HG03469 (cell line): Measurements from ENCODE around the gene PKP1.

Source experiments
- ATAC-seq: cut with Tn5 transposase; IDR thresholded peaks from one replicate; pipeline ENCODE4 v1.9.1; 2021; ENCODE audit warnings: mild to moderate bottlenecking, moderate library complexity, moderate number of reproducible peaks; ENCODE audit not compliant: unreplicated experiment

The PKP1 gene

GRCh38 chr1:201260236-201260590, 23.1 kb upstream of the PKP1 start:
- ATAC-seq: no peak

DNA sequence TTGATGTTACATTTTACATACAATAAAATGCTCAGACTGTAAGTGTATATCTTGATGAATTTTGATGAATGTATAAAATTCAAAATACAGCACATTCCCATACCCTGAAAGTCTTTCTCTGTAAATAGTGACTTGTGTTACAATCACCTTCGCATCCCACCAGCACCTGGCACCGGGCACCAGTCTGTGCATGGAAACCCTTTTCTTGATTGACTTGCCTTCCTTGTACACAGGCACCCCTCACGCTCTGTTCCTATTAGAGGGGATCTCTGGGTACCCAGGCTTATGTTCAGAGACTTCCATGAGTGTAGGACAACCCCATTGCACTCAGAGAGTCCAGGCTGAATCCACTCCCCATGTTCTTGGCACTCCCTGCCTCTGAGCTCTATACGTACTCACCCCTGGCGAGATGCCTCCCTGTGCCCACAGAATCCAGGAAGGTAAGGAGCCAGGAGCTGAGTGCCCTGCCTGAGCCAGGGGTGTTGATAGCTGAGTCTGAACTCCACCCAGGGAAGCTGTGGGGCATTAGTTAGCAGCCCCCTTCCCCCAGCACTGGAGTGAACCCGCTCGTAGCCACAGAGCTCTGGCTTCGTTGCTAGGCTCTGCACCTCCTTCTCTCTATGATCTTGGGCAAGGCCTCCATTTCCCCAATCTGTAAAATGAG, 22.5 kb upstream of the PKP1 start:
- no peak for ATAC-seq

GRCh38 chr1:201261771-201262547, 21.3 kb upstream of the PKP1 start:
- ATAC-seq: no peak

DNA sequence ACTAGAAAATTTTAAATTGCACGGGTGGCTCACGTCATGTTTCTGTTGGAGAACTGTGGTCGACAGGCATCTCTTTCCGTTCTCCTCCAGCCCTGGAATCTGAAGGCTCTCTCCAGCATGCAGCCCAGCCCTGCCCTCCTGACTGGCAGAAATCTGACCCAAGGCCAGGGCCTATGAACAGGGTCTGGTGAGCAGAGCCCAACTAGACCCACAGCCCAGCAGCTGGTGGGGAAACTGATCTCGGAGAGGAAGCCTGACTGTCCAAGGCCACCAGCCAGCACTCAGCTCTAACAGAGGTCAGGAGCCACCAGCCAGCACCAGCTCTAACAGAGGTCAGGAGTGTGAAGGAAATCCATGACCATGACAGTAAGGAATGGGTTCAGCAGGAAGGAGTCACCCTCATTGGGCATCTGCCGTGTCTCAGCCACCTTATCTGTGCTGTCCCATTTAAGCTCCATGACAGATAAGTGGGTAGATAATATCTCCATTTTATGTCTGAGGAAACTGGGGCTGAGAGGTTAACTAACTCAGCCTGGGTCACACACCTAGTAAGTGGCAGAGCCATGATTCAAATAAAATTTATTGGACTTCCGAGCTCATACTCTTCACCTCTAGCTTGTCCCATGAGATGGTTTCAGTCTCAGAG, 20.2 kb upstream of the PKP1 start:
- no peak for ATAC-seq

GRCh38 chr1:201264072-201264471, 19.2 kb upstream of the PKP1 start:
- no peak for ATAC-seq

GRCh38 chr1:201264554-201264953, 18.8 kb upstream of the PKP1 start:
- ATAC-seq: no peak

DNA sequence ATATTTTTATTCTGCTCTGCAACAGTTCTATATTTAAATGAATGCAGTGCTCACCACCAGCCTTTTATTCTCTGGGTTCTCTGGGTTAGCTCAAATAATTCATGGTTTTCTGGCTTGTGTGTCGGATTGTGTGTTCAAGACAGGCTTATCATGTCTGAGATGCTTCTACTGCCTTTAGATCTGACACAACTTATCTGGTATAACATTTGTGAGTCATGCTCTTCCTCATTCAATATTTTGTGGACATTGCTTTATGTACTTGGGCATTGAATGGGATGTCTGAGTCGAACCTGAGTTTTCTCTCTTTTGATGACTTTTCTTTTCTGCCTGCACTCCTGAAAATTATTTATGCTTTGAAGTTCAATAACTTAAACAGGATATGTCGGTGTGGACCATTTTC, 17.6 kb upstream of the PKP1 start:
- ATAC-seq: no peak

GRCh38 chr1:201266276-201266675, 17.0 kb upstream of the PKP1 start:
- ATAC-seq: no peak

GRCh38 chr1:201266774-201267173, 16.5 kb upstream of the PKP1 start:
- ATAC-seq: no peak

GRCh38 chr1:201267481-201268229, 15.7 kb upstream of the PKP1 start:
- no peak for ATAC-seq

DNA sequence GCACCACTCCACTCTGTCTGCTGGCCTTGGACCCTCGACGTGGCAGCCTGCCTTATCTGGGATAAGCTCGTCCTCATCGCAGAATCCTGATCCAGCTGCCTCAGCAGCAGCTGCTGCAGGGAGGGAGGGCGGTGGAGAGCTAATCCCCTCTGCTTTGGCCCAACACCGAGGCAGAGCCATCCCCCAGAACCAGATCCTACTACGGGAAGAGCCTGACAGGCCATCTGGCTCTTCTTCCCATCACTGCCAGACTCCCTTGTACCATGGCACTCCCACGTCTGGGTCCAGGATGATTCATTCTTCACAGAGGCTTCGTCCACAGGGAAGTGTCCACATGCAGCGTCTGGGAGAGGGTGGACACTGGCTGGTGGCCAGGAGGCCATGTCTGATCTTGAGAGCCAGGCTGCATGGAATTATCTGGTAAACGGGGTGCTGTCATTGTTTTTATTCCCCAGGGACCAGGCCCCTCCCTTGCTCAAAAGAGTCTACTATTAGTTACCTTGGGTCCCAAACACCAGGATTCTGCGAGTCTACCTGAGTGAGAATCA, 14.6 kb upstream of the PKP1 start:
- no peak for ATAC-seq

- ATAC-seq: no peak
Measured at GRCh38 chr1:201269281-201269680, 14.0 kb upstream of the PKP1 start.

DNA sequence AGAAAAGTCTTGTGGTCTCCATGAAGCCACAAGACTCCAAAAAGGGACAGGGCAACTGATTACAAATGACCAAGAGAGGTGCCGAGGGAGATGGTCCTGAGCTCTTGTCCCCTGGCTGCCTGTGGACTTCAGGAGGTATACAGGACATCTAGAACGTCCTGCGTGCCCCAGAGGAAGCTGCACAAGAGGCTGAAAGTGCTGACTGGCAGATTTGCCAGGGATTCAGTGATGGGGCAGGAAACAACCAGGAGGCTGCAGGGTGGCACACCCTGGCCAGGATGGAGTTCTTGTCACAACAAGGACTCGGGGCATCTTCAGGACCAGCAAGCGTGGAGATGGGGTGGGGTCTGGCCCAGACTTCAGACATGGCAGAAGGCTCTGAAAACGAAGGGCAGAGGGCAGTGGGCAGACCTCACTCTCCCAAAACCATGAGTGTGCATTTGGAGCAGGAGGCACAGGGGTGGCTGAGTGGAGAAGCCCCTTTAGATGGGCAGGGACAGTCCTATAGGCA, 13.4 kb upstream of the PKP1 start:
- ATAC-seq: no peak

GRCh38 chr1:201270616-201271390, 12.5 kb upstream of the PKP1 start:
- no peak for ATAC-seq

DNA sequence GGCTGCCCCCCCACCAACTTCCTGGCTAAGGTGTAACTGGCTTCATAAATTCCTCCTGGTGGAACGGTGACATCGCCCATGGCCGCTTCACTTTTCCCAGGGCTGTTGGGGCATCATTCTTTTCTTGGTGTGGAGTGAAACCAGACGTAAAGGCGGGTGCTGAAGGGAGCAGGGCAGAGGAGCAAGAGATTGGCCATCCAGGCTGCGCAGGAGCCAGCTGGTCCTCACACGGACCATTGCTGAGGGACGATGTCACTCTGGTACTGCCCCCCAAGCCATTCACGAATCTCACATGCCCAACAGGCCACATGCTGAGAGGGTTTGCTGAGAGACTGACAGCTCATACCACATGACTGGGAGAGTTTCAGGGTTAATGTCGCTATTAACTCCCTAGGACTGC, 10.5 kb upstream of the PKP1 start:
- ATAC-seq: no peak

GRCh38 chr1:201274616-201275252, 8.6 kb upstream of the PKP1 start:
- no peak for ATAC-seq

GRCh38 chr1:201275253-201275666, 8.0 kb upstream of the PKP1 start:
- no peak for ATAC-seq

DNA sequence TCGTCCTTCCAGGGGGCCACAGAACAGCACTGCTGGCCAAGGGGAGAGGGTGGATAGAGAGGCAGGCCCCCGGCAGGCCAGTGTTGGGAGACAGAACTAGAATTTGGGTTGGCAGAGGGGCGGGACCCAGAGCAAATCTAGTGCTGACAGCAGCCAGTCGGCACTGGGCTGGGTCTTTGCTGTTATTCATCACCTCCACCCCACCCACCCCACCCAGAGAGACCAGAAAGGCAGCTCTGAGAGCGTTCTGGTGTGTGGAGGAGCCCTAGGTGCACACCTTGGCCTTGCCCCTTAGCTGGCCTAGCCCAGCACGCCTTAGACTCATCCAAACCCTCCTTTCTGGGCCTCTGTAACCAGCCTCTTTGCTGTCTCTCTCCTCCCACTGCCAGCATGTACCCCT, 6.4 kb upstream of the PKP1 start:
- ATAC-seq: no peak

- ATAC-seq: no peak
Measured at GRCh38 chr1:201277441-201277840, 5.9 kb upstream of the PKP1 start.

DNA sequence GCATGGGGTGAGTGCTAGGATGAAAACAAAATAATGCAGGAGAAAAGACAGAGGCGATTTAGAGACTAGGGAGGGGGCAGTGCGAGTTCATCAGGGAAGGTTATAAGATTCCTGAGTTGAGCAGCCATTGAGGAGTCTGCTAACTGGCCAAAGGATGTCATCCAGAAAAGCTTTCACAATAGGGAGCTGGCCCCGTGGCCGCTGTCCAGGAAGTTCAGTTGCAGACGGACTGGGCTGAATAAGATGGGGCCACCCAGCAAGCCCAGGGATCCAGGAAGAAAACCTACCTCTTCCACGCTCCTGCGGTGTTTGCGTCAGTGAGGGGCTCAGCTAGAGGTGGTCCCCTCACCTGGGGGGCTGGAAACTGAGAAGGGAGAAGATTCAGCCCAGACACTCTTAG, 4.0 kb upstream of the PKP1 start:
- ATAC-seq: no peak
